Lower lobe of right lung (tissue), 2 donors: ENCODE data around the gene S1PR5. TPM values are rescaled to one million over a fixed set of nuclear protein-coding genes. Genes with fewer than 3 reads are reported as not detected.
"Not testable (repeated sequence)": the region's sequence is repeated elsewhere in the genome, so short reads cannot be mapped to it uniquely, and the experiment has no call there.

ENCODE experiments used
- ATAC-seq, 2 donors: fragments of 200-7000 bp; cut with Tn5 transposase; one replicate each; pipeline ENCODE4 v1.9.1; 2020 to 2022; ENCODE audit warnings: mild to moderate bottlenecking in 2 of 2, moderate library complexity in 2 of 2
- DNase-seq: peaks from one replicate; pipeline ENCODE4 v3.0.0-alpha.2; 2020
- H3K27ac ChIP-seq: fragments of 200-600 bp; one replicate; pipeline ENCODE4 v1.8.0; 2022
- H3K27me3 ChIP-seq: fragments of 200-600 bp; one replicate; pipeline ENCODE4 v1.8.0; 2022; ENCODE audit warnings: low read depth
- H3K36me3 ChIP-seq: fragments of 200-600 bp; one replicate; pipeline ENCODE4 v1.8.0; 2022; ENCODE audit warnings: mild to moderate bottlenecking
- H3K4me1 ChIP-seq: fragments of 200-600 bp; one replicate; pipeline ENCODE4 v1.8.0; 2022
- H3K4me3 ChIP-seq: fragments of 200-600 bp; one replicate; pipeline ENCODE4 v1.8.0; 2022; ENCODE audit warnings: mild to moderate bottlenecking
- H3K9me3 ChIP-seq: fragments of 200-600 bp; one replicate; pipeline ENCODE4 v1.8.0; 2022
- CTCF ChIP-seq: fragments of 200-600 bp; IDR thresholded peaks from one replicate; pipeline ENCODE4 v1.8.0; 2022; ENCODE audit warnings: antibody characterized with exemption, mild to moderate bottlenecking
- intact Hi-C: fragments of 100-400 bp; cut with DNase I; formaldehyde crosslinking; loops from one replicate; pipeline ENCODE4 v1.11.0; 2022
- total RNA-seq: library from RNA; stranded (reverse); fragmentation: NEBNext Ultra II Directional; extraction: Animal tissue kit (Norgen Biotek cat#: 25700); gene quantifications from one replicate; pipeline ENCODE4 v1.2.1, GENCODE V29; 2021
- donor health status: DM: no; HTN: yes; CAD: no; lungs with severe emphysema.

The S1PR5 gene
- total RNA-seq, 1 donor from 2014 or later, result 2.4 TPM

GRCh38 chr19:10533646-10534386, 16.6 kb upstream of the S1PR5 start:
- intact Hi-C loops, result no loop called here
- no peak overlapping the region for H3K27ac ChIP-seq

GRCh38 chr19:10532457-10532856, 15.2 kb upstream of the S1PR5 start:
- Histone ChIP-seq H3K4me3 (no peak overlapping the region), H3K4me1 (no peaks in the 10 kb centered on the region), H3K27me3 (peaks cover 4% of the 10 kb centered on the region), H3K27ac (no peak overlapping the region), H3K9me3 (no peaks in the 10 kb centered on the region), H3K36me3 (no peaks in the 10 kb centered on the region)
- ATAC-seq (no peak), DNase-seq (no peak)
- intact Hi-C loops, result no loop called here
- no peak for TF ChIP-seq CTCF

More at GRCh38 chr19:10533646-10534386, 16.6 kb upstream of the S1PR5 start:
- ATAC-seq, result peak in 1 of 2 donors; percentile 46
- DNase-seq, result no peak
- H3K36me3 ChIP-seq, result no peaks in the 10 kb centered on the region
- H3K4me1 ChIP-seq, result no peaks in the 10 kb centered on the region
- H3K9me3 ChIP-seq, result no peaks in the 10 kb centered on the region
- peaks cover 4% of the 10 kb centered on the region for H3K27me3 ChIP-seq
- no peak overlapping the region for H3K4me3 ChIP-seq
- no peak for TF ChIP-seq CTCF

GRCh38 chr19:10526887-10527286, 9.6 kb upstream of the S1PR5 start:
- DNase-seq, H3K9me3 ChIP-seq, H3K27ac ChIP-seq, H3K27me3 ChIP-seq, H3K36me3 ChIP-seq, H3K4me3 ChIP-seq, H3K4me1 ChIP-seq, intact Hi-C loops, ATAC-seq: not testable (repeated sequence)

GRCh38 chr19:10525636-10526035, 8.4 kb upstream of the S1PR5 start:
- Histone ChIP-seq H3K27me3 (peaks cover 5% of the 10 kb centered on the region), H3K27ac (no peak overlapping the region), H3K36me3 (no peaks in the 10 kb centered on the region), H3K9me3 (no peaks in the 10 kb centered on the region), H3K4me3 (no peak overlapping the region), H3K4me1 (no peaks in the 10 kb centered on the region)
- no peak for TF ChIP-seq CTCF
- no peak for DNase-seq
- ATAC-seq, result no peak
- intact Hi-C loops, result no loop called here

GRCh38 chr19:10523135-10523636, 5.9 kb upstream of the S1PR5 start:
- TF ChIP-seq CTCF, result no peak
- Histone ChIP-seq H3K4me1 (peaks cover 5% of the 10 kb centered on the region), H3K27ac (no peak overlapping the region), H3K27me3 (peaks cover 29% of the 10 kb centered on the region), H3K9me3 (no peaks in the 10 kb centered on the region), H3K36me3 (no peaks in the 10 kb centered on the region), H3K4me3 (no peak overlapping the region)
- no peak for DNase-seq
- intact Hi-C loops, result no loop called here
- ATAC-seq, result no peak

GRCh38 chr19:10521461-10522171, 4.4 kb upstream of the S1PR5 start:
- DNase-seq (no peak), ATAC-seq (no peak)
- no peaks in the 10 kb centered on the region for H3K36me3 ChIP-seq
- peaks cover 20% of the 10 kb centered on the region for H3K4me1 ChIP-seq
- intact Hi-C loops, result no loop called here
- peaks cover 44% of the 10 kb centered on the region for H3K27me3 ChIP-seq
- no peaks in the 10 kb centered on the region for H3K9me3 ChIP-seq
- TF ChIP-seq CTCF, result no peak
- no peak overlapping the region for H3K4me3 ChIP-seq
- H3K27ac ChIP-seq, result no peak overlapping the region
